Osteoblast (primary cell): ENCODE measurements around the gene E2F4. TPM values are rescaled to one million over a fixed set of nuclear protein-coding genes. Genes with fewer than 3 reads are reported as not detected.
A peak's percentile ranks its signal among the peaks of the same experiment; 100 is the strongest.

Source experiments
- DNase-seq: peaks from one replicate; pipeline ENCODE4 v3.0.0; 2011; ENCODE audit warnings: low spot score, mixed read lengths; ENCODE audit not compliant: insufficient read length; ENCODE audit errors: missing footprints
- H2AFZ ChIP-seq: 2 replicates; pipeline ENCODE4 v1.6.0; 2011; ENCODE audit warnings: mild to moderate bottlenecking, low read length
- H3K27ac ChIP-seq: 2 replicates; pipeline ENCODE4 v1.5.1; 2011; ENCODE audit warnings: mild to moderate bottlenecking, low read depth, low read length, moderate library complexity
- H3K27me3 ChIP-seq: 2 replicates; pipeline ENCODE4 v1.6.0; 2012; ENCODE audit warnings: mild to moderate bottlenecking, control low read depth, inconsistent platforms, low read length, moderate library complexity; ENCODE audit not compliant: insufficient read depth
- H3K36me3 ChIP-seq: 2 replicates; pipeline ENCODE4 v1.5.1; 2011; ENCODE audit warnings: mild to moderate bottlenecking, low read length, control low read depth, moderate library complexity; ENCODE audit not compliant: insufficient read depth
- H3K4me1 ChIP-seq: 2 replicates; pipeline ENCODE4 v1.5.1; 2011; ENCODE audit warnings: mild to moderate bottlenecking, low read length, control low read depth, moderate library complexity; ENCODE audit not compliant: insufficient read depth
- H3K4me2 ChIP-seq: 2 replicates; pipeline ENCODE4 v1.6.0; 2011; ENCODE audit warnings: mild to moderate bottlenecking, low read length; ENCODE audit not compliant: insufficient read depth
- H3K4me3 ChIP-seq: fragments of 200-600 bp; sonication (generic); 3 replicates; pipeline ENCODE4 v1.5.1; 2012; ENCODE audit warnings: mild to moderate bottlenecking, low read length, inconsistent platforms; ENCODE audit not compliant: insufficient read depth
- H3K79me2 ChIP-seq: 2 replicates; pipeline ENCODE4 v1.6.0; 2012; ENCODE audit warnings: mild to moderate bottlenecking, low read length, control low read depth, inconsistent platforms; ENCODE audit not compliant: insufficient read depth
- H3K9me3 ChIP-seq: 2 replicates; pipeline ENCODE4 v1.5.1; 2011; ENCODE audit warnings: low read depth, low read length, control low read depth
- H4K20me1 ChIP-seq: 2 replicates; pipeline ENCODE4 v1.6.0; 2012; ENCODE audit warnings: mild to moderate bottlenecking, low read length, control low read depth; ENCODE audit not compliant: insufficient read depth
- CTCF ChIP-seq: IDR thresholded peaks from 2 replicates; pipeline ENCODE4 v1.5.1; 2011; ENCODE audit warnings: mild to moderate bottlenecking, low read depth, low read length, moderate library complexity; ENCODE audit errors: extremely low read depth
- total RNA-seq: library from RNA; depleted of rRNA; stranded (reverse); fragments of >200 nt; gene quantifications from 2 replicates; pipeline ENCODE4 v1.2.3, GENCODE V29; 2012

The E2F4 gene
- total RNA-seq, 1 donor: 56.5 TPM

GRCh38 chr16:67170949-67171649 lies 20.9 kb upstream of the E2F4 start:
- Histone ChIP-seq H2AFZ (peak overlapping the region; percentile 45), H3K4me1 (peaks cover 22% of the 10 kb centered on the region), H3K9me3 (no peaks in the 10 kb centered on the region), H3K79me2 (no peaks in the 10 kb centered on the region), H3K4me3 (peak overlapping the region; percentile 72), H3K36me3 (no peaks in the 10 kb centered on the region), H3K4me2 (peak overlapping the region; percentile 90), H3K27ac (peak overlapping the region; percentile 38), H4K20me1 (peaks cover 2% of the 10 kb centered on the region), H3K27me3 (no peaks in the 10 kb centered on the region)
- TF ChIP-seq CTCF: no peak
- DNase-seq: no peak

- H4K20me1 ChIP-seq: peaks cover 11% of the 10 kb centered on the region
- no peaks in the 10 kb centered on the region for H3K36me3 ChIP-seq
- H3K9me3 ChIP-seq: no peaks in the 10 kb centered on the region
- peaks cover 22% of the 10 kb centered on the region for H3K4me1 ChIP-seq
- peak overlapping the region; percentile 85 for H2AFZ ChIP-seq
- no peaks in the 10 kb centered on the region for H3K27me3 ChIP-seq
- DNase-seq: no peak
- no peaks in the 10 kb centered on the region for H3K79me2 ChIP-seq
- H3K4me3 ChIP-seq: peak overlapping the region; percentile 78
- H3K4me2 ChIP-seq: peak overlapping the region; percentile 95
- no peak for TF ChIP-seq CTCF
- peak overlapping the region; percentile 39 for H3K27ac ChIP-seq
Measured at GRCh38 chr16:67173323-67173722, 18.6 kb upstream of the E2F4 start.

DNA sequence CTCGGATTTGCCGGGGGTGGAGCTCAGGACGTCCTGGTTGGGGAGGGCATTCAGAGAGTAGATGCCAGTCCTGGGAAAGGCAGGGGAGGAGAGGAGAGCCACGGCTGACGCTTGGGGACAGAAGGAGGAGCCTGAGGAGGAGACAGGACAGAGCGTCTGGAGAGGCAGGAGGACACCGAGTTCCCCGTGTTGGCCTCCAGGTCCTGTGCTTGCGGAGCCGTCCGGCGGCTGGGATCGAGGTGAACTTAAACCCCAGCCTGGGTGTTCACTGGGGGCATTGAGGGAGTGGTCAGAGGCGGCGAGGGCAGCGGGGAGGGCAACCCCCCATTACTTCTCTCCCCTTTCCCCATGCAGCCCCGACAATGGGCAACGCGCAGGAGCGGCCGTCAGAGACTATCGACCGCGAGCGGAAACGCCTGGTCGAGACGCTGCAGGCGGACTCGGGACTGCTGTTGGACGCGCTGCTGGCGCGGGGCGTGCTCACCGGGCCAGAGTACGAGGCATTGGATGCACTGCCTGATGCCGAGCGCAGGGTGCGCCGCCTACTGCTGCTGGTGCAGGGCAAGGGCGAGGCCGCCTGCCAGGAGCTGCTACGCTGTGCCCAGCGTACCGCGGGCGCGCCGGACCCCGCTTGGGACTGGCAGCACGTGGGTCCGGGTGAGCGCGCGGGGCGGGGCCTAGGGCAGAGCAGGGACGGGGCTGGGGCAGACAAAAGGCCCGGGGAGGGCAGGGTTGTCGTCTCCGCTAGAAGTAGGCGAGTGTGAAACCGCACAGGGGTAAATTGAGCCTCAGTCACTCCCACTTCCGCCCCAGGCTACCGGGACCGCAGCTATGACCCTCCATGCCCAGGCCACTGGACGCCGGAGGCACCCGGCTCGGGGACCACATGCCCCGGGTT lies 17.9 kb upstream of the E2F4 start:
- peak; percentile 16 for TF ChIP-seq CTCF
- Histone ChIP-seq H3K4me1 (peaks cover 22% of the 10 kb centered on the region), H3K9me3 (no peaks in the 10 kb centered on the region), H3K27ac (peak overlapping the region; percentile 39), H3K79me2 (no peaks in the 10 kb centered on the region), H2AFZ (peak overlapping the region; percentile 85), H3K36me3 (no peaks in the 10 kb centered on the region), H3K4me2 (peak overlapping the region; percentile 95), H3K4me3 (peak overlapping the region; percentile 78), H4K20me1 (peaks cover 15% of the 10 kb centered on the region), H3K27me3 (no peaks in the 10 kb centered on the region)
- peak; percentile 99 for DNase-seq
